HepG2 (cell line): Measurements from ENCODE around the gene ACSF3. TPM values are rescaled to one million over a fixed set of nuclear protein-coding genes. Genes with fewer than 3 reads are reported as not detected.

Experiments used
- ATF7-NPFF ChIP-seq: sonication (generic); formaldehyde crosslinking; IDR thresholded peaks from 2 replicates; pipeline ENCODE4 v1.8.1; 2023; ENCODE audit warnings: mild to moderate bottlenecking, low read depth, missing genetic modification reagents, moderate library complexity
- BHLHE40 ChIP-seq: IDR thresholded peaks from 2 replicates; pipeline ENCODE4 v1.6.1; 2011; ENCODE audit warnings: low read length, improper control_type of control experiment
- ELF1 ChIP-seq: sonication (generic); formaldehyde crosslinking; IDR thresholded peaks from 2 replicates; pipeline ENCODE4 v1.4.0; 2020; ENCODE audit warnings: missing genetic modification reagents
- HNF4A ChIP-seq: sonication (generic); formaldehyde crosslinking; IDR thresholded peaks from 2 replicates; pipeline ENCODE4 v1.4.0; 2020; ENCODE audit warnings: missing genetic modification reagents
- HNRNPUL1 ChIP-seq: fragments of 200-400 bp; formaldehyde crosslinking; IDR thresholded peaks from 2 replicates; pipeline ENCODE4 v1.6.1; 2017; ENCODE audit warnings: low read depth, mild to moderate bottlenecking, low read length, moderate library complexity
- MXD4 ChIP-seq: IDR thresholded peaks from 2 replicates; pipeline ENCODE4 v1.6.1; 2016; ENCODE audit warnings: mild to moderate bottlenecking, missing biosample characterization, missing genetic modification reagents
- RAD21 ChIP-seq: fragments of 450-650 bp; formaldehyde crosslinking; IDR thresholded peaks from 2 replicates; pipeline ENCODE4 v1.5.0; 2020; ENCODE audit warnings: mild to moderate bottlenecking
- RARA ChIP-seq: IDR thresholded peaks from 2 replicates; pipeline ENCODE4 v1.6.1; 2016; ENCODE audit warnings: missing genetic modification reagents, missing compliant biosample characterization
- RFXAP ChIP-seq: sonication (generic); formaldehyde crosslinking; IDR thresholded peaks from 2 replicates; pipeline ENCODE4 v1.4.0; 2020; ENCODE audit warnings: missing genetic modification reagents, borderline replicate concordance
- SMAD3 ChIP-seq: sonication (generic); formaldehyde crosslinking; IDR thresholded peaks from 2 replicates; pipeline ENCODE4 v1.4.0; 2020; ENCODE audit warnings: missing genetic modification reagents
- TAF1 ChIP-seq: sonication (generic); formaldehyde crosslinking; IDR thresholded peaks from 2 replicates; pipeline ENCODE4 v1.4.0; 2020; ENCODE audit warnings: missing genetic modification reagents
- TCF7L2 ChIP-seq: IDR thresholded peaks from 2 replicates; pipeline ENCODE4 v1.6.1; 2011; ENCODE audit warnings: mild to moderate bottlenecking, low read depth, low read length, moderate library complexity
- ZNF124 ChIP-seq: sonication (generic); formaldehyde crosslinking; IDR thresholded peaks from 2 replicates; pipeline ENCODE4 v1.4.0; 2020; ENCODE audit warnings: missing genetic modification reagents
- ZNF3 ChIP-seq: IDR thresholded peaks from 2 replicates; pipeline ENCODE4 v1.7.0; 2017; ENCODE audit warnings: inconsistent platforms
- ZNF382 ChIP-seq: sonication (generic); formaldehyde crosslinking; IDR thresholded peaks from 2 replicates; pipeline ENCODE4 v1.5.0; 2020; ENCODE audit warnings: missing genetic modification reagents, mild to moderate bottlenecking, borderline replicate concordance
- ZNF543 ChIP-seq: sonication (generic); formaldehyde crosslinking; IDR thresholded peaks from 2 replicates; pipeline ENCODE4 v1.4.0; 2020; ENCODE audit warnings: mild to moderate bottlenecking, missing genetic modification reagents
- ZNF552 ChIP-seq: sonication (generic); formaldehyde crosslinking; IDR thresholded peaks from 2 replicates; pipeline ENCODE4 v1.9.0; 2022; ENCODE audit warnings: missing genetic modification reagents, mild to moderate bottlenecking, borderline replicate concordance
- ZNF556 ChIP-seq: sonication (generic); formaldehyde crosslinking; IDR thresholded peaks from 2 replicates; pipeline ENCODE4 v1.4.0; 2020; ENCODE audit warnings: mild to moderate bottlenecking, missing genetic modification reagents, borderline replicate concordance
- ZNF782 ChIP-seq: sonication (generic); formaldehyde crosslinking; IDR thresholded peaks from 2 replicates; pipeline ENCODE4 v1.4.0; 2020; ENCODE audit warnings: missing genetic modification reagents, mild to moderate bottlenecking, borderline replicate concordance
- ZSCAN12 ChIP-seq: sonication (generic); formaldehyde crosslinking; IDR thresholded peaks from 2 replicates; pipeline ENCODE4 v1.9.0; 2021; ENCODE audit warnings: mild to moderate bottlenecking, missing genetic modification reagents
- polyA plus RNA-seq, 8 experiments: library from polyadenylated mRNA; depleted of rRNA in 3 of 8; stranded (reverse) in 7 of 8; unstranded in 1 of 8; fragments of >200 nt; fragmentation: Illumina TruSeq in 4 of 8; extraction: Trizol in 4 of 8; gene quantifications; 2 replicates each; pipeline versions ENCODE4 v1.2.1 to v1.2.3, GENCODE V29; 2011 to 2016; ENCODE audit warnings: low read depth in 4 of 8, missing spikeins in 1 of 8, mixed read lengths in 1 of 8; ENCODE audit not compliant: insufficient read depth in 1 of 8
- total RNA-seq, 5 experiments: library from RNA; depleted of rRNA; stranded (reverse); fragments of >200 nt; fragmentation: Illumina TruSeq; extraction: Trizol; gene quantifications; 2 replicates each; pipeline ENCODE4 v1.2.3, GENCODE V29; 2016; ENCODE audit warnings: low read depth in 1 of 5
- TF ChIP-seq, protein P1 (sequence below): sonication (generic); formaldehyde crosslinking; IDR thresholded peaks from 2 replicates; pipeline ENCODE4 v1.4.0; 2020; ENCODE audit warnings: missing genetic modification reagents
- TF ChIP-seq, protein P2 (sequence below): sonication (generic); formaldehyde crosslinking; IDR thresholded peaks from 2 replicates; pipeline ENCODE4 v1.4.0; 2020; ENCODE audit warnings: missing genetic modification reagents
- TF ChIP-seq, protein P3 (sequence below): sonication (generic); formaldehyde crosslinking; IDR thresholded peaks from 2 replicates; pipeline ENCODE4 v1.8.0; 2022; ENCODE audit warnings: mild to moderate bottlenecking, missing genetic modification reagents

The ACSF3 gene
- total and polyA plus RNA-seq, 2 of the 13 experiments (the other 11 are each of a cell fraction or from before 2014, with no cell fraction given) = 14.9 to 30.6 TPM

DNA sequence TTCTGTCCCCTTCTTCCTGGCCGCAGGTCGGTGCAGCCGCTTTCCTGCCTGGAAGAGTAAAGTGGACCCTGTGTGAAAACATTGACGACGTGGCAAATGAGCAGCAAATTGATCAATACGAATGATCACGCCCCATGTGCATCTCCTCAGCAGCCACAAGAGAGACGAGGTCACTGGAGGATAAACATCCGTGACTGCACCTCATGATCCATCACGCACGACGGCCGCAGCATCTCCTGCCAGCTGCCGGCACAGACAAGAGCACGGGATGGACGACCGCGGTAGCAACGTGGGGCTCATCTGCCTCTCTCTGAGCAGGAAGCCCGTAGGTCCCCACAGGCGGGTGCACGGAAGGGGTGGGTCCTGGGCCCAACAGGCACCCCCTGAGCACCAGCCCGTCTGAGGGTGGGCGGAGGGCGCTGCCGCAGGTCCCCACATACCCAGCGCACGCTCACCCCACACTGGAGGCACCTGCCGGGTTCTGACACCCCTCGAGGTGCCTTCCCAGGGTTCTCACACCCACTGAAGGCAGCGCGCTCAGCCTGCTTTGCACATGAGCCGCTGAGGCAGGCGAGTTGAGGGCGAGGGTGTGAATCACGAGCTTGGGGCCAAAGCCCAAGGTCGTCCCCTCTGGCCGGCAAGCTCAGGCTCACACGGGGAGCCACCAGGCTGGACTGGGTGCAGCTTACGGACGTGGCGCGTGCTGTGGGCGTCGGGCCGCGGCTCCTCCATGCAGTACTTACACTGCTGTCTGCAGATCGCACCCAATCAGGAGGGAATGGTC is 65.6 kb downstream of the ACSF3 start (continued):
- TF ChIP-seq, protein P1, sequence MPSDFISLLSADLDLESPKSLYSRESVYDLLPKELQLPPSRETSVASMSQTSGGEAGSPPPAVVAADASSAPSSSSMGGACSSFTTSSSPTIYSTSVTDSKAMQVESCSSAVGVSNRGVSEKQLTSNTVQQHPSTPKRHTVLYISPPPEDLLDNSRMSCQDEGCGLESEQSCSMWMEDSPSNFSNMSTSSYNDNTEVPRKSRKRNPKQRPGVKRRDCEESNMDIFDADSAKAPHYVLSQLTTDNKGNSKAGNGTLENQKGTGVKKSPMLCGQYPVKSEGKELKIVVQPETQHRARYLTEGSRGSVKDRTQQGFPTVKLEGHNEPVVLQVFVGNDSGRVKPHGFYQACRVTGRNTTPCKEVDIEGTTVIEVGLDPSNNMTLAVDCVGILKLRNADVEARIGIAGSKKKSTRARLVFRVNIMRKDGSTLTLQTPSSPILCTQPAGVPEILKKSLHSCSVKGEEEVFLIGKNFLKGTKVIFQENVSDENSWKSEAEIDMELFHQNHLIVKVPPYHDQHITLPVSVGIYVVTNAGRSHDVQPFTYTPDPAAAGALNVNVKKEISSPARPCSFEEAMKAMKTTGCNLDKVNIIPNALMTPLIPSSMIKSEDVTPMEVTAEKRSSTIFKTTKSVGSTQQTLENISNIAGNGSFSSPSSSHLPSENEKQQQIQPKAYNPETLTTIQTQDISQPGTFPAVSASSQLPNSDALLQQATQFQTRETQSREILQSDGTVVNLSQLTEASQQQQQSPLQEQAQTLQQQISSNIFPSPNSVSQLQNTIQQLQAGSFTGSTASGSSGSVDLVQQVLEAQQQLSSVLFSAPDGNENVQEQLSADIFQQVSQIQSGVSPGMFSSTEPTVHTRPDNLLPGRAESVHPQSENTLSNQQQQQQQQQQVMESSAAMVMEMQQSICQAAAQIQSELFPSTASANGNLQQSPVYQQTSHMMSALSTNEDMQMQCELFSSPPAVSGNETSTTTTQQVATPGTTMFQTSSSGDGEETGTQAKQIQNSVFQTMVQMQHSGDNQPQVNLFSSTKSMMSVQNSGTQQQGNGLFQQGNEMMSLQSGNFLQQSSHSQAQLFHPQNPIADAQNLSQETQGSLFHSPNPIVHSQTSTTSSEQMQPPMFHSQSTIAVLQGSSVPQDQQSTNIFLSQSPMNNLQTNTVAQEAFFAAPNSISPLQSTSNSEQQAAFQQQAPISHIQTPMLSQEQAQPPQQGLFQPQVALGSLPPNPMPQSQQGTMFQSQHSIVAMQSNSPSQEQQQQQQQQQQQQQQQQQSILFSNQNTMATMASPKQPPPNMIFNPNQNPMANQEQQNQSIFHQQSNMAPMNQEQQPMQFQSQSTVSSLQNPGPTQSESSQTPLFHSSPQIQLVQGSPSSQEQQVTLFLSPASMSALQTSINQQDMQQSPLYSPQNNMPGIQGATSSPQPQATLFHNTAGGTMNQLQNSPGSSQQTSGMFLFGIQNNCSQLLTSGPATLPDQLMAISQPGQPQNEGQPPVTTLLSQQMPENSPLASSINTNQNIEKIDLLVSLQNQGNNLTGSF (CRISPR knock-in tag) = peak; percentile 93
- TF ChIP-seq, protein P2, sequence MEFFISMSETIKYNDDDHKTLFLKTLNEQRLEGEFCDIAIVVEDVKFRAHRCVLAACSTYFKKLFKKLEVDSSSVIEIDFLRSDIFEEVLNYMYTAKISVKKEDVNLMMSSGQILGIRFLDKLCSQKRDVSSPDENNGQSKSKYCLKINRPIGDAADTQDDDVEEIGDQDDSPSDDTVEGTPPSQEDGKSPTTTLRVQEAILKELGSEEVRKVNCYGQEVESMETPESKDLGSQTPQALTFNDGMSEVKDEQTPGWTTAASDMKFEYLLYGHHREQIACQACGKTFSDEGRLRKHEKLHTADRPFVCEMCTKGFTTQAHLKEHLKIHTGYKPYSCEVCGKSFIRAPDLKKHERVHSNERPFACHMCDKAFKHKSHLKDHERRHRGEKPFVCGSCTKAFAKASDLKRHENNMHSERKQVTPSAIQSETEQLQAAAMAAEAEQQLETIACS = no peak; the same call in 1 of the 2 replicates
- TF ChIP-seq RFXAP = no peak
- peak; percentile 49; the same call in 1 of the 2 replicates for TF ChIP-seq RAD21 (CRISPR knock-in tag)
- no peak for TF ChIP-seq HNRNPUL1
- TF ChIP-seq ZNF552 (CRISPR knock-in tag) = peak; percentile 98
- peak; percentile 40 for TF ChIP-seq ELF1 (CRISPR knock-in tag)
- TF ChIP-seq ZNF382 (CRISPR knock-in tag) = no peak
- TF ChIP-seq ZNF556 = peak; percentile 78; the same call in 1 of the 2 replicates
- TF ChIP-seq BHLHE40 = peak; percentile 89
- TF ChIP-seq TAF1 (CRISPR knock-in tag) = no peak
- TF ChIP-seq ZNF3 = no peak
- TF ChIP-seq TCF7L2 = no peak
- TF ChIP-seq, protein P3, sequence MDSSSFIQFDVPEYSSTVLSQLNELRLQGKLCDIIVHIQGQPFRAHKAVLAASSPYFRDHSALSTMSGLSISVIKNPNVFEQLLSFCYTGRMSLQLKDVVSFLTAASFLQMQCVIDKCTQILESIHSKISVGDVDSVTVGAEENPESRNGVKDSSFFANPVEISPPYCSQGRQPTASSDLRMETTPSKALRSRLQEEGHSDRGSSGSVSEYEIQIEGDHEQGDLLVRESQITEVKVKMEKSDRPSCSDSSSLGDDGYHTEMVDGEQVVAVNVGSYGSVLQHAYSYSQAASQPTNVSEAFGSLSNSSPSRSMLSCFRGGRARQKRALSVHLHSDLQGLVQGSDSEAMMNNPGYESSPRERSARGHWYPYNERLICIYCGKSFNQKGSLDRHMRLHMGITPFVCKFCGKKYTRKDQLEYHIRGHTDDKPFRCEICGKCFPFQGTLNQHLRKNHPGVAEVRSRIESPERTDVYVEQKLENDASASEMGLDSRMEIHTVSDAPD = peak; percentile 60
- peak; percentile 73; the same call in 1 of the 2 replicates for TF ChIP-seq MXD4
- TF ChIP-seq ZSCAN12 (CRISPR knock-in tag) = no peak
- TF ChIP-seq ZNF124 = no peak
- peak; percentile 62 for TF ChIP-seq ZNF543 (CRISPR knock-in tag)
- peak; percentile 96 for TF ChIP-seq HNF4A (CRISPR knock-in tag)
- TF ChIP-seq SMAD3 = no peak
- peak; percentile 78 for TF ChIP-seq RARA (CRISPR knock-in tag)
- TF ChIP-seq ATF7-NPFF (CRISPR knock-in tag) = peak; percentile 72; the same call in 1 of the 2 replicates
- peak; percentile 97 for TF ChIP-seq ZNF782
